PFSK-1 (cell line): ENCODE data around the gene AMER2.

Experiments
- FOXP2 ChIP-seq: optimal IDR thresholded peaks from 2 replicates; pipeline ENCODE3; 2011; ENCODE audit warnings: borderline replicate concordance, control low read depth, inconsistent platforms; ENCODE audit not compliant: insufficient read depth; ENCODE audit errors: extremely low read length, extremely low read depth
- POLR2AphosphoS5 ChIP-seq: IDR thresholded peaks from 2 replicates; pipeline ENCODE4 v1.6.1; 2012; ENCODE audit warnings: low read depth, mild to moderate bottlenecking, control low read depth, low read length, moderate library complexity
- REST ChIP-seq, 2 experiments: IDR thresholded peaks; 2 replicates each; pipeline versions ENCODE4 v1.6.1 to v1.8.0; 2011 to 2012; ENCODE audit warnings: low read depth in 2 of 2, low read length in 2 of 2, control low read depth in 1 of 2, inconsistent platforms in 1 of 2, mild to moderate bottlenecking in 1 of 2, moderate library complexity in 1 of 2; ENCODE audit not compliant: insufficient read depth in 1 of 2
- SIN3A ChIP-seq: IDR thresholded peaks from 2 replicates; pipeline ENCODE4 v1.6.1; 2012; ENCODE audit warnings: mild to moderate bottlenecking, low read length, moderate library complexity, borderline replicate concordance; ENCODE audit not compliant: insufficient read depth
- TAF1 ChIP-seq: IDR thresholded peaks from 2 replicates; pipeline ENCODE4 v1.6.1; 2012; ENCODE audit warnings: low read length, control low read depth, borderline replicate concordance; ENCODE audit not compliant: insufficient read depth

The AMER2 gene

GRCh38 chr13:25171170-25171516, 945 bp downstream of the AMER2 start:
- TF ChIP-seq FOXP2 (no peak), SIN3A (no peak), TAF1 (no peak), POLR2AphosphoS5 (no peak), REST (IDR thresholded peaks at IDR 0.05; ENCODE audit: insufficient read depth in 1 of 2, low read depth in 2 of 2, low read length in 2 of 2) (no peak)

GRCh38 chr13:25170554-25171111, 1.5 kb downstream of the AMER2 start:
- TF ChIP-seq FOXP2 (no peak), REST (IDR thresholded peaks at IDR 0.05; ENCODE audit: insufficient read depth in 1 of 2, low read depth in 2 of 2, low read length in 2 of 2) (no peak), POLR2AphosphoS5 (no peak)

- TF ChIP-seq SIN3A (no peak), TAF1 (no peak), FOXP2 (no peak), REST (IDR thresholded peaks at IDR 0.05; ENCODE audit: insufficient read depth in 1 of 2, low read depth in 2 of 2, low read length in 2 of 2) (no peak), POLR2AphosphoS5 (no peak)
Measured at GRCh38 chr13:25169951-25170553, 2.0 kb downstream of the AMER2 start.

- TF ChIP-seq SIN3A (no peak), POLR2AphosphoS5 (no peak), FOXP2 (no peak), TAF1 (no peak)
Measured at GRCh38 chr13:25169356-25169755, 2.7 kb downstream of the AMER2 start.

GRCh38 chr13:25168790-25169189, 3.3 kb downstream of the AMER2 start:
- TF ChIP-seq TAF1 = no peak
- no peak for TF ChIP-seq SIN3A
- no peak for TF ChIP-seq POLR2AphosphoS5
- TF ChIP-seq REST (IDR thresholded peaks at IDR 0.05; ENCODE audit: insufficient read depth in 1 of 2, low read depth in 2 of 2, low read length in 2 of 2) = no peak
- no peak for TF ChIP-seq FOXP2
